Thymus (tissue), 11 donors: ENCODE results near the gene XBP1. TPM values are rescaled to one million over a fixed set of nuclear protein-coding genes. Genes with fewer than 3 reads are reported as not detected.
"Not testable (repeated sequence)": the region's sequence is repeated elsewhere in the genome, so short reads cannot be mapped to it uniquely, and the experiment has no call there.

Experiments used
- DNase-seq, 9 donors: peaks; one replicate each; pipeline ENCODE4 v3.0.0-alpha.2; 2013; ENCODE audit warnings: low spot score in 9 of 9, low read depth in 6 of 9, missing footprints in 1 of 9
- H3K27ac ChIP-seq, 2 donors: one replicate each; pipeline ENCODE4 v1.5.1; 2013; ENCODE audit warnings: control low read depth in 1 of 2, low read depth in 1 of 2, low read length in 1 of 2, mild to moderate bottlenecking in 1 of 2, moderate library complexity in 1 of 2
- H3K27me3 ChIP-seq, 2 donors: one replicate each; pipeline ENCODE4 v1.5.1; 2013; ENCODE audit warnings: low read length in 1 of 2; ENCODE audit not compliant: control insufficient read depth in 2 of 2, insufficient read depth in 1 of 2
- H3K36me3 ChIP-seq, 2 donors: one replicate each; pipeline ENCODE4 v1.5.1; 2013; ENCODE audit warnings: low read length in 1 of 2, mild to moderate bottlenecking in 1 of 2, moderate library complexity in 1 of 2; ENCODE audit not compliant: control insufficient read depth in 2 of 2, insufficient read depth in 2 of 2
- H3K4me1 ChIP-seq, 2 donors: one replicate each; pipeline ENCODE4 v1.5.1; 2013; ENCODE audit warnings: low read length in 2 of 2; ENCODE audit not compliant: control insufficient read depth in 2 of 2, insufficient read depth in 2 of 2
- H3K4me3 ChIP-seq, 2 donors: one replicate each; pipeline ENCODE4 v1.5.1; 2013; ENCODE audit warnings: low read length in 2 of 2, control low read depth in 1 of 2, mild to moderate bottlenecking in 1 of 2
- H3K9me3 ChIP-seq, 2 donors: one replicate each; pipeline ENCODE4 v1.5.1; 2013; ENCODE audit warnings: low read length in 1 of 2, mild to moderate bottlenecking in 1 of 2; ENCODE audit not compliant: control insufficient read depth in 2 of 2, insufficient read depth in 1 of 2
- WGBS: extraction: QIAGEN DNeasy Blood & Tissue Kit; methylation state at CpG from one replicate; pipeline ENCODE4 v1.1.7; 2013; 5-methylcytosine and 5-hydroxymethylcytosine counted together
- polyA plus RNA-seq: library from polyadenylated mRNA; stranded (reverse); fragments of 200-250 nt; gene quantifications from one replicate; pipeline ENCODE4 v1.2.3, GENCODE V29; 2013
- total RNA-seq: library from RNA; stranded (reverse); fragments of 120-200 nt; gene quantifications from one replicate; pipeline ENCODE4 v1.2.4, GENCODE V29; 2013
- donor health status: healthy.

XBP1 gene
- total and polyA plus RNA-seq, 2 donors, result 113 to 136 TPM

DNA sequence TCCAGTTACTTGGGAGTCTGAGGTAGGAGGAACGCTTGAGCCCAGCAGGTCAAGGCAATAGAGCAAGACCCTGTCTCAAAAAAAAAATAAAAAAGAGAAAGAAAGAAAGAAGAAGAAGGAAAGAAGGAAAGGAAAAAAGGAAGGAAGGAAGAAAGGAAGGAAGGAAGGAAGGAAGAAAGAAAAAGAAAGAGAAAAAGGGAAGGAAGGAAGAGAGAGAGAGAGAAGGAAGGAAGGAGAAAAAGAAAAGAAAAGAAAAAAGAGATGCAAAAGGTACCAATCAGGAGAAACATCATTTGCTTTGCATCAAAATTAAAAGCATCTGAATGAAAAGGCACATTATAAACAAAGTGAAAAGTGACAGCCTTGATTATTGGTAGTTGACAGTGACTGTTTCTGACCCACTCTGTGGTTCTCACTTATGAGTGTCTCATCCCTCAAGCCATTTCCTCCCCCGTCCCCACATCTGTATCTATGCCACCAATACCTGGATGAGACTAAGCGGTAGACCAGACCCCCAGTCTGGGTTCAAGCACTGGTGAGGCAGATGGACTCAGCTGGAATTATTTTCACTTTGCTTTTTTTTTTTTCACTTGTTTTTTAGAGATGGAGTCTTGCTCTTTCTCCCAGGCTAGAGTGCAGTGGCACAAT lies 33.0 kb upstream of the XBP1 start:
- peaks cover 3 to 5% of the 10 kb centered on the region in 2 donors for H3K36me3 ChIP-seq
- DNase-seq, result no peak
- no peaks in the 10 kb centered on the region for H3K9me3 ChIP-seq
- H3K4me1 ChIP-seq, result peaks cover 10 to 13% of the 10 kb centered on the region in 2 donors
- no peak overlapping the region for H3K27ac ChIP-seq
- no peaks in the 10 kb centered on the region for H3K27me3 ChIP-seq
- 96% methylated on average over 3 of the region's 3 CpGs for WGBS
- H3K4me3 ChIP-seq, result no peak overlapping the region

DNA sequence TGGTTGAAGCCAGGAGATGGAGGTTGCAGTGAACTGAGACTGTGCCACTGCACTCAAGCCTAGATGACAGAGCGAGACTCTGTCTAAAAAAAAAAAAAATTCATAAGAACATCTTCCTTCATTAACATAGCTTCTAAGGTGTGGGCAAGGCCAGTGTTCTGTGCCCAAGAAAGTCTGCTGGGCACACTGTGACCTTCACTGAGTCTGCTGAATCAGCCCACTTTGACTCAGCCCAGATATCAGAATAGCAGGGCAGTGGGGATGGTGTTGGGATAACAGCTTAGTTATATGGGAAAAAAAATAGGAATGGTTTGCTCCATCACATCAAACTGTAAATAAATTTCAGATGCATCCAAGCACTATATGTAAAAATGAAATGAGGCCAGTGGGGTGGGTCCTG lies 32.4 kb upstream of the XBP1 start:
- DNase-seq, result no peak
- no peaks in the 10 kb centered on the region for H3K9me3 ChIP-seq
- WGBS, result 98% methylated on average over 1 of the region's 1 CpG

GRCh38 chr22:28831140-28832072 lies 31.0 kb upstream of the XBP1 start:
- H3K36me3 ChIP-seq, result peaks cover 3 to 5% of the 10 kb centered on the region in 2 donors
- H3K4me1 ChIP-seq, result peaks cover 10 to 21% of the 10 kb centered on the region in 2 donors
- 90% methylated on average over 7 of the region's 7 CpGs for WGBS
- no peaks in the 10 kb centered on the region for H3K27me3 ChIP-seq
- H3K4me3 ChIP-seq, result no peak overlapping the region
- no peak overlapping the region for H3K27ac ChIP-seq
- peaks cover 1 to 4% of the 10 kb centered on the region in 2 donors for H3K9me3 ChIP-seq
- no peak for DNase-seq

More for the DNA sequence above, 32.4 kb upstream of the XBP1 start:
- H3K4me1 ChIP-seq, result peaks cover 10 to 19% of the 10 kb centered on the region in 2 donors
- H3K4me3 ChIP-seq, result no peak overlapping the region
- peaks cover 3 to 5% of the 10 kb centered on the region in 2 donors for H3K36me3 ChIP-seq
- H3K27me3 ChIP-seq, result no peaks in the 10 kb centered on the region
- H3K27ac ChIP-seq, result no peak overlapping the region

GRCh38 chr22:28830441-28830840 lies 30.1 kb upstream of the XBP1 start:
- H3K4me3 ChIP-seq, result no peak overlapping the region
- H3K9me3 ChIP-seq, result peaks cover 1 to 4% of the 10 kb centered on the region in 2 donors
- DNase-seq, result no peak
- no peak overlapping the region for H3K27ac ChIP-seq
- peaks cover 10 to 21% of the 10 kb centered on the region in 2 donors for H3K4me1 ChIP-seq
- H3K27me3 ChIP-seq, result no peaks in the 10 kb centered on the region
- WGBS, result 97% methylated on average over 3 of the region's 3 CpGs
- H3K36me3 ChIP-seq, result peaks cover 3 to 5% of the 10 kb centered on the region in 2 donors

- no peak overlapping the region for H3K4me3 ChIP-seq
- H3K27ac ChIP-seq, result no peak overlapping the region
- WGBS, result 52% methylated on average over 12 of the region's 12 CpGs
- peaks cover 3 to 5% of the 10 kb centered on the region in 2 donors for H3K36me3 ChIP-seq
- DNase-seq, result peak in 8 of 9 donors; percentile 61 to 90 (median 81)
- peaks cover 1 to 4% of the 10 kb centered on the region in 2 donors for H3K9me3 ChIP-seq
- no peaks in the 10 kb centered on the region for H3K27me3 ChIP-seq
- peaks cover 15 to 30% of the 10 kb centered on the region in 2 donors for H3K4me1 ChIP-seq
Observed at GRCh38 chr22:28829358-28830181, 29.2 kb upstream of the XBP1 start.

GRCh38 chr22:28826921-28827320 lies 26.6 kb upstream of the XBP1 start:
- H3K27me3 ChIP-seq, result no peaks in the 10 kb centered on the region
- H3K4me3 ChIP-seq, result no peak overlapping the region
- peaks cover 36 to 55% of the 10 kb centered on the region in 2 donors for H3K4me1 ChIP-seq
- peaks cover 1 to 4% of the 10 kb centered on the region in 2 donors for H3K9me3 ChIP-seq
- 96% methylated on average over 7 of the region's 7 CpGs for WGBS
- H3K27ac ChIP-seq, result no peak overlapping the region
- peaks cover 0 to 5% of the 10 kb centered on the region in 2 donors for H3K36me3 ChIP-seq
- no peak for DNase-seq

DNA sequence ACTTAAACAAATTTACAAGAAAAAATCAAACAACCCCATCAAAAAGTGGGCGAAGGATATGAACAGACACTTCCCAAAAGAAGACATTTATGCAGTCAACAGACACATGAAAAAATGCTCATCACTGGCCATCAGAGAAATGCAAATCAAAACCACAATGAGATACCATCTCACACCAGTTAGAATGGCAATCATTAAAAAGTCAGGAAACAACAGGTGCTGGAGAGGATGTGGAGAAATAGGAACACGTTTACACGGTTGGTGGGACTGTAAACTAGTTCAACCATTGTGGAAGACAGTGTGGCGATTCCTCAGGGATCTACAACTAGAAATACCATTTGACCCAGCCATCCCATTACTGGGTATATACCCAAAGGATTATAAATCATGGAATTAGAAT lies 26.1 kb upstream of the XBP1 start:
- not testable (repeated sequence) for H3K27me3 ChIP-seq, H3K36me3 ChIP-seq, H3K9me3 ChIP-seq, DNase-seq, H3K4me3 ChIP-seq, H3K27ac ChIP-seq
- H3K4me1 ChIP-seq, result peaks cover 41 to 60% of the 10 kb centered on the region in 2 donors
- 60% methylated on average over 4 of the region's 4 CpGs for WGBS

GRCh38 chr22:28824455-28824854 lies 24.1 kb upstream of the XBP1 start:
- H3K27me3 ChIP-seq, H3K4me3 ChIP-seq, H3K9me3 ChIP-seq, DNase-seq, H3K36me3 ChIP-seq: not testable (repeated sequence)
- Histone ChIP-seq H3K4me1 (peaks cover 50 to 74% of the 10 kb centered on the region in 2 donors), H3K27ac (peak overlapping the region; percentile 42 to 99)
- 98% methylated on average over 9 of the region's 9 CpGs for WGBS
